GM15510 (cell line): ENCODE data around the gene TNFAIP3.

Experiments used
- POLR2A ChIP-seq: IDR thresholded peaks from 3 replicates; pipeline ENCODE4 v1.6.1; 2011; ENCODE audit warnings: borderline replicate concordance; ENCODE audit not compliant: insufficient read length; ENCODE audit errors: extremely low read depth

Gene TNFAIP3

DNA sequence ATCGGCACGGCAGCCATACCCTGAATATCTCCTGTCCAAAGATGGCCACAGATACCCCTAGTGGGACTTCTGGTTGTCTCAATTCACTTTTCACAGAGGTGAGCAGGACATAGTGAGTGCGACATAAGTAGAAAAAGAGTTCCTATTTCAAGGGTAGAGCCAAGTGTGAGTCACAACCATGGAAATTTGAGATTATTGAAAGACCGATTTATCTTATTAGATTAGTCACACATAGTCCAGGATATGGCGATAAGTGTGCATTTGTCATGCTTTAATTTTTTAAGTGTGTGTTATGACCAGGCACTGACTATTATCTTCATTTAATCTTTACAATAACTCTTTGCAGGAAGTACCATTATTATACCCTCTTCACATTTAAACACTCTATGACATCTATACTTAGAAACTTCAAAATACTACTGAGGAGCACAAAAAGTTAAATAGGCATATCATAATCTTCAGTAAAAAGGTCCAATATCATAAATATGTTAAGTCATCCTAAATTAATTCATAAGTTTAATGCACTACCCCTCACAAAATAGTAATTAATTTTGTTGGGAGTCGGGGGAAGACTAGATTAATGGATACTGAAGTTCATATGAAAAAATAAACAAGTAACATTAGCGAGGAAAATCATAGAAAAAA is 13.4 kb upstream of the TNFAIP3 start:
- TF ChIP-seq POLR2A, result no peak

DNA sequence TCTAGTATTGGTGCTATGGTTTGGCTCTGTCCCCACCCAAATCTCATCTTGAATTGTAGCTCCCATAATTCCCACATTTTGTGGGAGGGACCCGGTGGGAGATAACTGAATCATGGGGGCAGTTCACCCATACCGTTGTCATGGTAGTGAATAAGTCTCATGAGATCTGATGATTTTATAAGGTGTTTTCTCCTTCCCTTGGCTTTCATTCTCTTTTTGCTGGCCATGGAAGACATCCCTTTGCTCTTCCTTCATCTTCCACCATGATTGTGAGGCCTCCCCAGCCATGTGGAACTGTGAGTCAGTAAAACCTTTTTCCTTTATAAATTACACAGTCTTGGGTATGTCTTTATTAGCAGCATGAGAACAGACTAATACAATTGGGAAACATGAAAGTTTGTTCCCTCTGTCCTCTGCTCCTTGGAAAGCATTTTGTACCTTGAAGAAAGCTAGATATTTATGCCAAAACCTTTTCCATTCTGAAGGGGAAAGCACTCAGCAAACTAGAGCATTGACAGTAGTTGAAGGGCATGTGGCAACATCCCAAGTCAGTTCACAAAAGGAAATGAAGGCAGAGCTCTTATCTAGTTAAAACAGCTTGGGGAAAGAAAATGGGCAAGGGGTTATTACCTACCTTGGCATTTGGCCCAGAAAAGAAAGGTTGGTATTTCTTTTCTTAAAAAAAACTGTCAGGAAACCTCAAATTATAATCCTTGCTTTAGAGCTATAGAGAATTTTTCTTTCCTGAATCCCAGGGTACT is 10.7 kb upstream of the TNFAIP3 start:
- no peak for TF ChIP-seq POLR2A

DNA sequence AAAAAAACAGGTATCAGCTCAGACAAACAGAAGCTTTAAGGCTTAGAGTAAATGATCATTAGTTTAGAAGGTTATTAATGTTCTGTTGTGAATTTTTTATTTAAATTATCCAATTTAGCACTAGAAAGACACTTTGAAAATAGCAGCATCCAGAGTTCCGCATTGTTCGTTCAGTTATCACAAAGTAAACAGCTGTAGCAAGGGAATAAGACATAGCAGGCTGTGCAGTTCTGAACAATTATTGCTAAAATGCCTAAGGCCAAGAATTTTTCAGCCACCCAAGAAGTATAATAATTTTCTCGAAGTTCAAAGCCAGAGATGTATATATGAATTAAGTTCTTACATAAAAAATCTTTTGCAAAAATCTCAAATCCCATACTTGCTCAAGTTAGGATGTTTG is 8.0 kb upstream of the TNFAIP3 start:
- TF ChIP-seq POLR2A, result no peak

GRCh38 chr6:137860394-137861005 is 6.6 kb upstream of the TNFAIP3 start:
- no peak for TF ChIP-seq POLR2A

DNA sequence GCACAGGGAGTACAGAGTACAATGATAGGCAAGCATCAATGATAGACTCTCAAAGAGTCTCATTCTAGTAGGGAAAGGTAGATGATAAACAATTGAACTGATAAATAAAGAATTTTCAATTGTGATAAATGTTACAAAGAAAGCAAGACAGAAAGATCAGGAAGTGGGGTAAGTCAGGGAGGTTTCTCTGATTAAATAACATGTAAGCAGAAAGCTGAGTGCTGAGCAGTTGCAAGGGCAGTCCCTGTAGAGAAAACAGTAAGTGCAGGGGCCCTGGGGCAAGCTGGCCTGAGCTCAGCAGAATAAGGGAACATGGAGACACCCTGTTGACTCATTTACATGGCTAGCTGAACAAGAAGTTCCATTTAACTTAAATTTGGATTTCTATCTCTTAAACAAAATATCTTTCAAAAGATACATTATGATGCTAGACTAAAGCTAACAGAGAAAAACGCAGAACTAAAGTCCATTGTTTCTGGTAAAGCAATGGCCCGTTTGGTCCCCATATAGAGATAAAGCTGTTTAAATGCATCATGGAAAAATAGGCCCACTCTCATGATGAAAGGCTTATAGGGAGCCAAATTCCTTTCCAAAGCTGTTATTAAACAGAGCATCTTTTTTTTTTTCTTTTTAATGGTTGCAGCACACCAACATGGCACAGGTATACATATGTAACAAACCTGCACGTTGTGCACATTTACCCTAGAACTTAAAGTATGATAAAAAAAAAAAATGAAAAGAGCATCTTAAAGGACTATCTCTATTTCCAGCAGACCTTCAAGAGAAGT is 5.3 kb upstream of the TNFAIP3 start:
- no peak for TF ChIP-seq POLR2A

- TF ChIP-seq POLR2A, result no peak
Observed at GRCh38 chr6:137862419-137863090, 4.5 kb upstream of the TNFAIP3 start.

DNA sequence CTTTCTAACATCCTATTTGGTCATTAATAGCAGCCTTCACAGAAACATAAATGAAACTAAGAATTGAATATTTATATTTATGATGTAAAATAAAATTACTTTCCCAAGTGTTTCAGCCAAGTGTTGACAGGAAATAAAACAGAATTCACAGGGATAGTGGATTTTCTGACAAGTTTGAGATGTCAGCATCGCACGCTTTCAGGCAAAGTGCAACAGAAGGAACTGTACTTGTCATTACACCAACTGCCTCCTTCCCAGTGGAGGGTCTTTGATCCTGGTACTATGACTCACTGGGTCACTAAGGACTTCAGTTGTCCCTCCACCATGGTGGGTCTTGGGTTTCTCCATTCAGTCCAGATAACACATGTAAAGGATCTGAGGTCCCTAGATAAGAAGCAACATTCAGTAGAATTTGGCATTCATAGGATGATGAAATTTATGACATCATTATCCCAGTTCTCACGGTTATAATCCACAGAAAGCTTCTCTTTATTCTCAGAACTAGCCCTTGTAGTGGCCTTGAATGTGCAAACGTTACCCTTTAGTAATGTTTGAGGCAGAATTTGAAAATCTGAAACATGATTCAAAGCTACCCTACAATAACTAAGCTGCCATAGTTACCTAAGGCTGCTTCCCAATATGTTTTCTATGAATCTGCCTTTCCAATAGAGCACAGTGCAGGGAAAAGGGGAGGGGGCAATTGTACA is 3.8 kb upstream of the TNFAIP3 start:
- no peak for TF ChIP-seq POLR2A

DNA sequence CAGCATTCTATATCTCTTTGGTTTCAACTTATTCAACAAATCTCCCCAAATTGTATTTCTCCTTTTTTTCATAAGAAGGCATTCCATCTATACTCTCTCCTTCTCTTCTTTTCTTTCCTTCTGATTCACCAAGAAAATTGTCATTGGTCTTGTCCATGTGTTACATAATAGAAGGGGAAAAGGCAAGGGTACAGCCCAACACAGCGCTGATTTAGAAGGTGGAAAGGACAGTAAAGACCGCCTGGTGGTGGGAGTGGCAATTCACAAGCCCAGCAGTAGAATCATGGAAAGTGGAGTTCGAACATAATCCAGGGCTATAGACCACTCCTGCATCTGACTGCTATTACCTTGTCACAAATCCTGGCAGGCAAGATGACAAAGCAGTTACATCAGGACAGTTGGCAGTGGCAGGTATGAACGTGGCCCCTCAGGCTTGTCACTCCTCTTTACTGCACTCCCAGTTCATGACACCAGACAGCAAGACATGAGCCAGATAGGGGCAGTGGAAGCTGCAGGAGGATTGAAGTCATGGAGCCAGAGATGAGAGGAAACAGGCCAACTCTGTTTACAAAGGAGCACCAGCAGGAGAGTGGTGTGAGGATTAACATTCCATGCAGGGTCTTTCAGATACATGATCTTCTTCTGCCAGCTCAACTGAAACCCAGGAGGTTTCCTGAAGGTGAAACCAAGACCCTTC is 2.1 kb upstream of the TNFAIP3 start:
- no peak for TF ChIP-seq POLR2A

GRCh38 chr6:137866200-137866913 is 702 bp upstream of the TNFAIP3 start:
- no peak for TF ChIP-seq POLR2A

DNA sequence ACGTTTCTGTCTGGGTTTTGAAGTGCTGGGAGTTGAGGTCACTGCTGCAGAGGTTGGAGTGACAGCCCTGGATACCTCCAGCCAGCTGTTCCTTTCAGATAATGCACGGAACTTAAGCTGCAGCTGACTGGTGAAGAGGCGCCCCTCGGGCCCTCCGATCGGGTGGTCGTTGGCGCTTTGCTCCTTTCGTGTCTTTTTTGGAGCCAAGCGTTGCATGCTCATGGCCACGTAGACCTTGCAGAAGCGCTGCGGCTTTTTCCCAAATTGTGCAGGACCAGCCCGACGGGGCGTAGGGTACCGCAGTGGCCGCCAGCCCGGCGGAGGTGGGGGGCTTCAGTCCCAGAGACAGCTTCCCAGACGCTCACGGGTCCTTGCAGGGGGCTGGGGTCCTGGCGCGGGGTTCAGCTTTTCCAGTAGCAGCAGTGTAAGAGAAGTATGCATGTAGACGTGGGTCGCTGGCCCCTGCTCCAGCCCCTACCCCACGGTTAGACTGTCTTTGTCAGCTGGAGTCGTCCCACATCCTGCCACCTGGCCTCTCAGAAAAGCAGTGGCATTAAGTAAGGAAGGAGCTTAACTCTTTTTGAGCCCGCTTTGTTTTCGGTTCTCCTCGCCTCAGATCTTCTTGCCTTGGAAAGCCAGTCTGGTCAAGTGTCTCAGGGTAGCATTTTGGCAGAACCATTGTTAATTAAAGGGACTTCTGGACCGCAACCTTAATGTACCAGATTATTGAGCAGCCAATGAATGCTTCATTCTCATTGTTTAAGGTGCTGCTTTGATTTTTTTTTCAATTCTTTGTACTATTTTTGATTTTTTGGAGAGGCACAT is 838 bp downstream of the TNFAIP3 start:
- peak; percentile 47 for TF ChIP-seq POLR2A

DNA sequence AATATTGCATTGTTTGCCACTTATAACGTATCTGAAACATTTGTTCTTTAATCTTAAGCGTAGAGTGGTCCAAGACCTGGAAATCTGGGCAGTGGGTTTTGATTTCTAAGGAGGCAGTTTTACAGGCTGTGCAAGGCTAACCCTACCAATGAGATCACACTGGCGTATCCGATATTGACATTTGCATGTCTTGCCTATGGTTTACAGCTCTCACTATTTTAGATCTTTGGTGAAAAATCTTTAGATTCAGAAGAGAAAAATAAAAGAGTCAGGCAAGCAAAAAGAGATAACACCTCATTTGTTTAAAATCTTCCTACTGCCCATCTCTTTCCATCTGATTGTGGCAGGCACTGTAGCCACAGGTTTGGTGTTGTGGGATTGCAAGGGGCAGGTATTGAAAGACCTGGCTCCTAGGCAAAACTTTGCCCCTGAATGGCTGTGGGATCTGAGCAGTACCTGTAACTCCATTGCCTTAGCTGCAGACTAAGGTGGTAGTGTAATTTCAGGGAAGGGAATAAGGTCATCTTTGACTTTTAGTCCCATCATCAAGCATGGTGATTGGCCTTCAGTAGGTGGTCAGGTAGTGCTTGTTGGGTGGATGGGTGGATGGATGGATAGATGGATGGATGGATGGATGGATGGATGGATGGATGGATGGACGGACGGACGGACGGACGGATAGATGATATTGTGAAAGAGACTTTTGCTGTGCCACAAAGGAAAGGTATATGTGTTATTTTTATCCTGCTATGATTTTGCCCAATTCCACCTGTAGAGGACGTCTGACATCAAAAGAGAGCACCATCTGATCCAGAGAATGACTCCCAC is 1.9 kb downstream of the TNFAIP3 start:
- TF ChIP-seq POLR2A, result no peak
